ENCODE results near the gene GPR158.

Gene GPR158

DNA sequence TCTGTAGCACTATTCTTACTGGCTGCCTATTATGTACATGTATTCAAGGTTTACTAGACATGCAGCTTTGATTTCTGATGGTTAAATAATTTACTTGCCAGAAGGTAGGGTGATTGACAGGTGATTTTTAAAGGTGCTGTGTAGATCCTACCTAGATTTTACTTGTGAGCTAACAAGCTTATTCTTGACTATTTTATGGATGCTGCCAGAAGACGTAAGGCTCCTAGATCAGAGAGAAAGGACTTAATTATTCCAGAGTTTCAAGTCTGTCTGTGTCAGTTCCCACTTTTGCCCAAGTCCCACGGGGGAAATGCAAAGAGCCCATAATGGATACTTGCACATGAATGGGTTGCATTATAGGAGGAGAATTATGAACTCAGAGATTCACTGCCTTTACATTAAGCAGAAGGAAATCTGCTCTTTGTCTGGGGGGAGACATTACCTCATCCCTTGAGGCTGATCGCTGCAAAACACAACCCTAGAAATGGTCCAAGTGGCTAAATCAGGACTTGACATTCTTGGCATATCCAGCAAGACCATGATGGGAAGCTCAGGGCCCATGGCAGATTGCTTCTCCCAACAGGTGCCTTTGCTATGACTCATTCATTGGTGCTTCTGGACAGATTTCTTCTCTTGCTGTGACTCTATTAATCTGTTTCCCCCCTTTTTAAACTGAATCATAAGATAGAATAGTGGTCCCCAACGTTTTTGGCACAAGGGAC lies 32.1 kb downstream of the GPR158 start:
- DNase-seq (ENCODE audit: low read depth): no peak

DNA sequence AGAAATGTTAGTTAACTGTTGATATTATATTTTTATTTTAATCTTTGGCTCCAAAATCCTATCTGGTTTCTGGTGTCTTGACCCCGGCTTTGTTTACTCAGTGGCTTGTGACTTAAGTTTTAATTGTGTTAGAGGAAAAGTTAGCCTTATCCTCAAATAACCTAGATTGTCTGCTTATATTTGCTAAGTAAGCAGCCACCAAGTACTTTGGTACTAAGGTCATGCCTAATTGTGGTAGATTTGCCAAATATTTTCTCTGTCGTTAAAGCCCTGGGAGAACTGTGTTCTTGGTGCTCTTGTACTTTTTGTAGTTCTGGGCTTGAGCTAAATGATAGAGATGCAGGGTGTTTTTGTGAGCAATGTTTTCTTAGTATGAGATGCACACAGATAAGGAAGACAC lies 34.8 kb downstream of the GPR158 start:
- DNase-seq (ENCODE audit: low read depth): no peak

DNA sequence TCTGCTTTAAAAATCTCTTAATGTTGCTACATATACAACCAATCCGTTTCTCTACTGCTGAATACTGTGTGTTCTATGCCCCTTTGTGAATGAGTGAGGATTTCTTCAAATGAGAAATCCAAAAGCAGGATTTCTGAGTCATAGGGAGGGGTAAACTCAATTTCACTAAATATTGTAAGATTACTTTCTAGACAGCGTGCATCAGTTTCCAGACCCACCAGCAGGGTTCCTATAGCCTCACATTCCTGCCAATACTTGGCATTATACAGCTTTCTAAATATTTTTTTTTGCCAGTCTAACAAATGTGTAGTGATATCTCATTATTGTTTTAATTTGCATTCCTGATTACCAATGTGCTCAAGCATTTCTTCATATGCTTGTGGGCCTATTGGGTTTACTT lies 35.5 kb downstream of the GPR158 start:
- no peak for DNase-seq (ENCODE audit: low read depth)

DNA sequence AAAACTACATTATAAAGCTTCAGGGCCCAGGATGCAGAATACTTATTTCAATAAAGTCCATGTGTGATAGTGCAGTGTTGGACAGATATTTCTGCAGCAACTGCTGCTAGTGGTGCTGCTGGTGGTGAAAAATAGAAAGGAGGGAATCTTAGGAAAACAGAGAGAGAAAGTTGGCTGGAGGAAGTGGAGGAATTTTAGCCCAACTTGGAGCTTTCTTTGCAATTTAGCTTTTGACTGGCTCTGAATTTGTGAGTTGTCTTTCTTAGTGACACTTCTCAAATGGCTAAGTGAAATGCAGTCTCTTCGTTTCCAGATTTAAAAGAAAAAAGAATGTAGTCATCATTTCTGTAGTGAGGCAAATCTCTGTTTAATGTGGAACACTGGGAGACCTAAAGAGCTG lies 45.4 kb downstream of the GPR158 start:
- no peak for DNase-seq (ENCODE audit: low read depth)

DNA sequence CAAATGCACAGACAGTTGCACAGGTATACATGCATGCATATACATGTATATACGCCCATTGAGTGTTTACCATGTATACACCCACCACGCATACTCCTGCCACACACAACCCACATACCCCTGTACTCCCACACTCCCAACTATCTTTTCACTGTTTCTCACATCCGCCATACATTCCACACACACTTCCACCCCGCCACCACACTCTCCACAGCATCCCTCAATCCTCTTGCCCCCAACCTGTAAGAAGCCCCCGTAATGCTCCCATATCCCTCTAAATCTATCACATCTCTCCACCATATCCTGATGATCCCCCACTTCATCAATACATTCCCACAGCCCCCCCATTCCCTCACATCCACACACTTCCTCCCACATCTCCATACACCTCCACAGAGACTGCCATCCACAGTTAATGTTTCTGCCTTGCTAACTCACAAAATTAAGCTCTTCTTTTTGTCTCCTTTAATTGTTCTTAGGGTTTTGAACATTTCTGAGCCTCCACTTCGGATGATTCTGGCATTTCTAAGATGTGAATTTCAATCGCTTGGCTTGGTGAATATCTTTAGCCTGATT lies 47.4 kb downstream of the GPR158 start:
- DNase-seq (ENCODE audit: low read depth): no peak

DNA sequence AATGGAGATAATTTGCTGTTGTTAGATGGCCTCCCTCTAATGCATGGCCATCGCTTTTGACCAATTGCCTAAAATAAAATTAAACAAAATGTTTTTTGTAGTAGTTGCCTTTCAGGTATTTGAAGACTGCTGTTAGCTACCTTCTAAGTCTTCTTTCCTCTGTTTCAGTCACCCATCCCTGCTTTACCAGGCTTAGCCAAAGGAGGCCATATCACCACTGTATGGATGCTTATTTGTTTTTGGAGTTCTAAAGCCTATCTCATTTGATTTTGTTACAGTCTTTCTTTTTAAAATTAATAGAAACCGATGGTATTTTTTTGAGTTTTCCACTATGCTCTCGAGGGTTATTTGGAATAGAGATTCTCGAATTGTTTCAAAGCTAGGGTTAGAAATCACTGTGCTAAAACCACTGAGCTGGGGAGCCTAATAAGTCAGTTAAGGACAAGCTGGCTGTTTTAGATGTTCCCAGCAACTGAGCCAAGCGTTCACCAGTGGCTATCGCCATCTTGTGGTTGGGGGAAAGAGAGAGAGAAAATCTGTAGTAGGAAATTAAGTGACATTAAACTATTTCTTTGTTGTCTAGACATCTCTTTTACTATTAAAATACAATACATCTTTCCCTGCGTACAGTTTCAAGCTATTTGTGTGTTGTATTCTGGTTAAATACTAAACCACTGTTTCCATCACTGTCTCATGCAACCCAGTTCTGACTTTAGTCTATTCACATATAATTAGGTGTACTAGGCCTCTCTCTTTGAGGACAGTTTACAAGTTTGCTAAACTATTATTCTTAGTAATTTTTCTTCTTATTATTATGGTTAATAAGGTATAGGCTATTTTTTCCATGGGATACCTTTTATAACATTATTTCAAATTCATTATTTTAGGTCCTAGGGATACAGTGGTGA lies 52.2 kb downstream of the GPR158 start:
- no peak for DNase-seq (ENCODE audit: low read depth)

DNA sequence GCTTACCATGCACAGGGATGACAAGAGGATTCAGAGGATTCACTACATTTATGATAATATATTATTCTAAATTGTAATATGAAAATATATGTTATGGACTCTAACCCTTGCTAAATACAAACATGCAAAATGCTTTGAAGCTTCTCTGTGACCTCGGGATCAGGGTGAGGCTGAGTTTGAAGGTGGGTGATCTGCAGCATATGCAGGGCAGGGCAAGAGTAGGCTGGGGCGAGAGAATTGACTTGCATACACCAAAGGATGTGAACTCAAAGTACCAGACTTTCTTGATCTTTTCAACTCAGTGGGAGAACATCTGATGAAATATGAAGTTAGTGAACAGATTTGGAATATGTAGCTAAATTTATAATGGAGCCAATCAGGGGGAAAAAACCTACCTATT lies 57.0 kb downstream of the GPR158 start:
- no peak for DNase-seq (ENCODE audit: low read depth)

DNA sequence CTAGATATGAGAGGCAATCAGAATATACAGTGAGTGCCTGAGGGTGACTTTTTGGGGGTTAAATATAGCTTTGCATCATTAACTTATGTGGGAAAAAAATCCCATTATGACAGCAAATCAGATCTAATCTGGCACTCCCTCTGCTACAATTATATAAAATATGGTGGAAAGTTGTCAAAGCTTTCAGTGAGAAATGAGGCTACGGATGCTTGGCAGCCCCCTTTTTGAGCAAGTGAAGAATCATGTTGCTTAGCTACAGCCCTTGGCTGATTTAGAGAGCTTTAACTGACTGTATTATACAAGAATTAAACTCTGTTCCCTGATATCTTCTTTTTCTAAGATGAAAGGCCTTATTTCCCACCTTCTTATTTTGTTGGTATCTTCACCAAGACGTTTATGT lies 57.4 kb downstream of the GPR158 start:
- DNase-seq (ENCODE audit: low read depth): no peak

DNA sequence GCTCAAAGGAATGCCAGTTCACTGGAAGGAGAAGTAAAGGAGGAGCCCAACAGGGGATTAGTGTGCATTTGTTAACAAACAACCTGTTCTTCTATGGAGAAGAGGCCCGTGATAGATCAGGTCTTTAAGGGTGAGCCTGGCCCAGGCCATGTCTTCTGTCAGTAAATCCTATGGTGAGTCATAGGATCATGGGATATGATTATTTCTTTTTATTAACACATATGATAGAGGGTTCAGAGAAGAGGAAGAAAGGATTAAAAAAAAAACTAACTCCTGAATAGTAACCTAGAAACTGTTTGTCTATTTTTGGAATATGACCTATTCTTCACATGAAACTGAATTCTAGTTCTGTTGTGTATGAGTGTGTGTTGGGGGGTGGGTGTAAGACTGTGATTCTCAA lies 70.4 kb downstream of the GPR158 start:
- DNase-seq (ENCODE audit: low read depth): no peak

DNA sequence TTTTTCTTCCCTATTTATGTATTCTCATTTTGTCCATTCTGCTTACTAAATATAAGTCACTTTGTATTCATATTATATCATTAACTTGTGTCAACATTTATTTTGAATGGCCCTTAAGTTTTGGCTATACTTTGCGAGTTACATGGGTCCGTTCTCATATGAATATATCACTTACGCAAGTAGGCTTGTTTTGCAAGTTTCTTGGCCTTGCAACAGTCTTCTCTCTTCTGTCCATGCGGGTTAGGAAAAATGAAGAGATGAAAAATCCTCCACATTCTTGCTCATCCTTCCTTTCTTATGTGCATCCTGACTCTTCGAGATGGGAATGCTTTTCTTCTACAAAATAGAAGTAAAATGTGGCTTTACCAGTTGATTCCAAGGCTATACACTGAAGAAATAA lies 82.8 kb downstream of the GPR158 start:
- DNase-seq (ENCODE audit: low read depth): no peak

DNA sequence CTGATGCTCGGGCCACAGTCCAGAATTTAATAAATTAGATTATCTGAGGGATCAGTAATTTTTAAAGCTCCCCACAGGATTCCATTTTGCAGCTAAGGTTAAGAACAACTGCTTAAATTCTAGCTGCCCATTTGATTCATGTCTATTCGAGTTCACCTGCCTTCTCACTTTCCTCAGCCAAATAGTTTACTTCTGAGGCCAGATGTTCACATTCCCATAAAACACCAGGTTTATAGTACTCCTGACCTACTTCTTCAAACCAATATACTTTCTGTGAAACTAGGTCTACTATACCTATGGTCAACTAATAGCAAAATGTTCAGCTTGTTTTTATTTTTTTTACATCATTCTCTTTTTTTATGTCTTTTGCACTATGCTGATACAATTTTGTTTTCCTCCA lies 86.3 kb downstream of the GPR158 start:
- DNase-seq (ENCODE audit: low read depth): no peak

DNA sequence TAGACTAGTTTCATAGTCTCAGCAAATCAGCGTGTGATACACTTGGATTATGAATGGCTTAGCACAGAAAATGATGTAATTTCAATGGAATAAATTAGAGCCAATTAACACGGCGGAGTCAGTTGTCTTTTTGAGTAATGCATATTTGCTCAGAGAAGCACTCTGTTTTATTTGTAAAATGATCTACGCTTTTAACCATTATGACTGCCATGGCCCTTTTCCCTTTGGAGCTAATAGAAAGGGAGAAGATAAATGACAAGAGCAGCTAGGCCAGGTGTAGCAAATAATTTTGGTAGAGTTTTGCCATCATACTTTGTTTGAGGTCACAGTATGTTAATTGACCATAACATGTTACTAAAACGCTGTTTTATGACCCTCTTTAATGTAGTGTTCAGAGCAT lies 86.8 kb downstream of the GPR158 start:
- no peak for DNase-seq (ENCODE audit: low read depth)

DNA sequence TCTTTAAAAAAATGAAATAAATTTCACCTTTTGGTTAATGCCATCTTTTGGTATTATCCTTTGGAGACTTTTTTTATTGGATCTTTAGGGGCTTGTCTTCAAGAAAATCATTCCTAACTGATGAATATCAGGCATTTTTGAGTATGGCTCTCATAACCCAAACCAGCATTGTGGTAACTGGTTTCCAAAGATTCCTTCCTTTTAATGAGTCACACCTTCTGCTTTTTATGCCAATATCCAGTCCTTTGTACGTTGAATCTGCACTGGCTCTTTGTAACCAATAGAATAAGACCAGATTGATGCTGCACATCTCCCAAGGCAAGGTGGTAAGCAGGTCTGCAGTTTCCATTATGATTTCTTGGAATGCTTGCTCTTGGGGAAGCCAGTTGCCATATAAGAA lies 89.1 kb downstream of the GPR158 start:
- DNase-seq (ENCODE audit: low read depth): no peak

DNA sequence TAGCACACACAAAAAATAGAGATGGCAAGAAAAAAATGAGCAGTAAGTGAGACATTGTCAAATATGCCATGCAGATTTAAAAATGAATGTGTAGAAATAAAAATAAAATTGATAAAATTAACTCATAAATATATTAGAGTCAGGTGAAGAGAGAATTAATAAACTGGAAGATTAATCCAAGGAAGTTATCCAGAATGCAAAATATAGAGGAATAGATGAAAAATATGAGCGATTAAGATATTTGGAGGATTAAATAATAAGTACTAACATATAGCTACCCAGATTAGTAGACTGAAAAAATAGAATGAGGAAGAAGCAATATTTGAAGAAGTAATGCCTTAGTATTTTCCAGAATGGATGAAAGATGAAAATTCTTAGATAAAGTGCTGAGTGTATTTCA lies 103.4 kb downstream of the GPR158 start:
- DNase-seq (ENCODE audit: low read depth): no peak

DNA sequence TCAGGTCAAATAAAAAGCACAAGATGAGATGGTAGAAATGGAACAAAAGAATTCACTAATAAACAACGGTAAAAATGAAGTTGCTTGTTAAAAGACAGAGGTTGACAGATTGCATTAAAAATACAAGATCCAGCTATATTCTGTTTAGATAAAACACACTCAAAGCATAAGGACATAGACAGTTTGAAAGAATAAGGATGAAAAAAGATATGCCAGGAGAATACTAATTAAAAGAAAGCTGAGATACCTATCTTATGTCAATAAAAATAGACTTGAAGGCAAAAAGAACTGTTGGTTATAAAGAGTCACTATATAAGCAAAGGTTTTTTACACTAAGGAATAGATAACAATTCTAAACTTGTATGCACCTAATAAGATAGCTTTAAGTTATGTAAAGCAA lies 105.3 kb downstream of the GPR158 start:
- no peak for DNase-seq (ENCODE audit: low read depth)

DNA sequence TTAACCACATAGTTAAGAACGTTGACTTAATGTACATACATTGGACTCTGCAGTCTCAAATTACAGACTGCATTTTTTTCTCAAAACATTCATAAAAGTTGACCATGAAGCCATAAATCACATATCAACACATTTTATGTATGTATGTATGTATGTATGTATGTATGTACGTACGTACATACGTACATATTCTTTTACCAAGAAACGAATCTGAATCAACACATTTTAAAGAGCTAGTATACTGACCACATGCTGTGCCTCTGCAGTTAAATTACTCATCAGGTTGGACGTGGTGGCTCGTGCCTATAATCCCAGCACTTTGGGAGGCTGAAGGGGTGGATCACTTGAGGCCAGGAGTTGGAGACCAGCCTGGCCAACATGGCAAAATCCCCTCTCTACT lies 105.8 kb downstream of the GPR158 start:
- no peak for DNase-seq (ENCODE audit: low read depth)

DNA sequence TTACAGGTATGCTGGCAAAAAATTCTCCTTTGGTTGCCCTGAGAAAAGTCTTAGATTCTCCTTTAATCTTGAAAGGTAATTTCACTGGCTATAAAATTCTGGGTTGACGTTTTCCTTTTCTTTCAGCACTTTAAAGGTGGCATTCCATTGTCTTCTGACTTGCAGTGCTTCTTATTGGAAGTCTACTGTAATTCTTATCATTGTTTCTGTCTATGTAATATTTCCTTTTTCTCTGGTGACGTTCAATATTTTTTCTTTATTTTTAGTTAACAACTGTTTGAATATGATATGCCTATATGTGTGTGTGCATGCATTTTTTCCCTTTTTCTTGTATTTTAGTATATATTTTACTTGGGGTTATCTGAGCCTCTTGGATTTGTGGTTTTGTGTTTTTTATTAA lies 111.0 kb downstream of the GPR158 start:
- no peak for DNase-seq (ENCODE audit: low read depth)

DNA sequence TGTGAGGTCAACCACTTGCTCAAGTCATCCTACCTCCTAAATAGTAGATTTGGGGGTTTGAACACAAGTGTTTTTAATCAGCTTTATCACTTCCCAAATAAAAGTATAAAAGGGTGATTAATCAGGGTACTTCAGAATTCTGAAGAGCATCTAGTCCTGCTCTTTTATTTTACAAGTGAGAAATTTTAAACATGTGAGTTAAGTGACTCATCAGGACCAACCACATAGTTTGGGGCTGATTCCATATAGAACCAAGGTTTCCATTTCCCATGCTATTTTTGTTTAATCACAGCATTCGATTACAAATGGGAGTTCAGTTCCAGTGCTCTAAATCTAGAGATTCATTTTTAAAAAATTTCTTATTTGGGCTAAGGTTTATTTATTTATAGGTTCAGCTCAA lies 113.4 kb downstream of the GPR158 start:
- DNase-seq (ENCODE audit: low read depth): no peak

DNA sequence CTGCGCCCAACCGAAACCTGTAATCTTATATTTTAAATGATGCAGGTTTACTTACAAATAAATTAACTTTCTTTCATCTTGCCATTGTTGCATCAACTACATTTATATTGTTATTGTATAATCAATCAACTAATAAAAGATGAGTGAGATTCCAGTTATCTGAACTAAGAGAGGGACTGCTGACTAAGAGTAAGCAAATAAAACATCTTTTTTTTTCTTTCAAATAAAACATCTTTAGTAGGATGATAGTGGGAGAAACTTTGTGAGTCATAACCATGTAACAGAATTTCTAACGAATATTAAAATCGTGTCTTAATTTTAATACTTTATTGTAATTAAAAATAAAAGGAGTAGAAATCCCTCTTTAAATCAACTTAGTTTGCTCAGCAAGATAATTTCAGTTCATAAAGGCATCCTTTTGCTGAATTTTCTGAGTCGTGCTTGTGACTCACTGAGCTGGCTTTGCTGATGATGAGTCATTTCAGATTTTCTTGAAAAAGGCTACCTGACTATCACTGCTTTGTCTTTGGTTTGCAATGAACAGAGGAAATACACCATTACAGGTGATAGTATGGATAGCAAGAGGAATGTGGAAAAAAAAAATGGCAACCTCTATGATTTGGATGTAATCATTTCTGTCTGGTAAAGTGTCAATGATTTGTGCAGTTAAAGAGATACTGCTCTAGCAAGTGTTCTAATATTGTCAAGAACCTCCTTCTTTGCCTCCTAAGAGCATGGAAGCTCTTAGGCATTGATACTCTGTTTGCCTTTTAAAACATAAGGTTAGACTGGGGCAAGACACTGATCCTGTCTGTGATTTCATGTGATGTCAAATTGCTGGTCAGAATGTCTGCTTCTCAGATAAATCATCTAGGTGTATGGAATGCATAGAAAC lies 119.5 kb downstream of the GPR158 start:
- no peak for DNase-seq (ENCODE audit: low read depth)

DNA sequence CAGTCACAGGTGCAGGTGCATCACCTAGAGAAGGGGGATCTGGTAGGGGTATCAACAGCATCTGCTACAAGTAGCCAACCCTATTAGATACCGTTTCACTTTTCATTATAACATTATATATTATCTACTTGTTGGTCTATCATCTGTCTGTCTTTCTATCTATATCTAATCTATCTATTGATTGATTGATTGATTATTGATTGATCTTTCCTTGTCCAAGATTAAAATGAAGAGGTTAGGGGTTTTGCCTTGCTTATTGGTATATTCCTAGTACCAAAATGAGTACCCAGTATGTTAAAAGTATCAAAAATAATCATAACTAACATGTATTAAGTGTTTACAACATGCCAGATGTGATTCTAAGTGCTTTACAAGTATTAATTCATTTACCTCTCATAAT lies 121.5 kb downstream of the GPR158 start:
- DNase-seq (ENCODE audit: low read depth): no peak

DNA sequence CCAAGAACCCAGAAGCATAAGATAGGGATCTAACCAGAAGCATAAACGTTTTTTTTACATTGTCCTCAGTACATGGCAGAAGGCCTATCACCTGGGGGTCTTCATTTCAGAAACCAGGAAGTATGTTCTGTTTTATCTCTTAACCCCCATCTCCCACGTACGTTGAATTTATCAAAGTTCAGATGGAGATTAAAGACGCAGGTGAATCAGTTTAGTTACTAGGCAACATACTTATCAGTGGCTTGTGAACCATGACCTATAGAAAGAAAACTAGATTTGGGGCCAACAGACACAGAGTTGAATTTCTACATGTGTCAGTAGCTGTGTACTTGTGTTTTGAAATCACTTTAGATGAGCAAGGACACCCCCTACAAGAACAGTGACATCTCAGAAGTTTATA lies 122.7 kb downstream of the GPR158 start:
- no peak for DNase-seq (ENCODE audit: low read depth)

DNA sequence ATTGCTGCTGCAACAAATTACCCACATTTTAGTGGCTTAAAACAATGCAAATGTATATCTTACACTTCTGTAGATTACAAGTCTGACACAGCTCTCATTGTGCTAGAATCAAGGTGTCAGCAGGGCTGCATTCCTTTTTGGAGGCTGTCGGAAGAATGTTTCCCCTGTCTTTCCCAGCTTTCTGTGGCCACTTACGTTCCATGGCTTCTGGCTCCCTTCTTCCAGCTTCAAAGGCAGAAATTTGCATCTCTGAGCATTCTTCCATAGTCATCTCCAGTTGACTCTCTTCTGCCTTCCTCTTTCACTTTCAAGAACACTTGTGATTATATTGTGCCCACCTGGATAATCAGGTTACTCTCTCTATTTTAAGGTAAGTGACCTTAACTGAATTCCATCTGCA lies 125.3 kb downstream of the GPR158 start:
- DNase-seq (ENCODE audit: low read depth): no peak

Data from stimulated activated CD8-positive, alpha-beta memory T cell treated with anti-CD3 and anti-CD28 coated beads, Interleukin-15, amount 100 ng/mL, for 24 hours (primary cell).